ENCODE data around the gene SAYSD1. TPM values are rescaled to one million over a fixed set of nuclear protein-coding genes. Genes with fewer than 3 reads are reported as not detected.

Gene SAYSD1
- total and polyA plus RNA-seq, 9 of the 15 experiments (the other 6 are each of a cell fraction or from before 2014, with no cell fraction given) = 3.5 to 19.1 (median 12.4) TPM

GRCh38 chr6:39084506-39084905 is 30.5 kb downstream of the SAYSD1 start (continued):
- TF ChIP-seq, protein P1, sequence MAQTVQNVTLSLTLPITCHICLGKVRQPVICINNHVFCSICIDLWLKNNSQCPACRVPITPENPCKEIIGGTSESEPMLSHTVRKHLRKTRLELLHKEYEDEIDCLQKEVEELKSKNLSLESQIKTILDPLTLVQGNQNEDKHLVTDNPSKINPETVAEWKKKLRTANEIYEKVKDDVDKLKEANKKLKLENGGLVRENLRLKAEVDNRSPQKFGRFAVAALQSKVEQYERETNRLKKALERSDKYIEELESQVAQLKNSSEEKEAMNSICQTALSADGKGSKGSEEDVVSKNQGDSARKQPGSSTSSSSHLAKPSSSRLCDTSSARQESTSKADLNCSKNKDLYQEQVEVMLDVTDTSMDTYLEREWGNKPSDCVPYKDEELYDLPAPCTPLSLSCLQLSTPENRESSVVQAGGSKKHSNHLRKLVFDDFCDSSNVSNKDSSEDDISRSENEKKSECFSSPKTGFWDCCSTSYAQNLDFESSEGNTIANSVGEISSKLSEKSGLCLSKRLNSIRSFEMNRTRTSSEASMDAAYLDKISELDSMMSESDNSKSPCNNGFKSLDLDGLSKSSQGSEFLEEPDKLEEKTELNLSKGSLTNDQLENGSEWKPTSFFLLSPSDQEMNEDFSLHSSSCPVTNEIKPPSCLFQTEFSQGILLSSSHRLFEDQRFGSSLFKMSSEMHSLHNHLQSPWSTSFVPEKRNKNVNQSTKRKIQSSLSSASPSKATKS (CRISPR knock-in tag; IDR thresholded peaks at IDR 0.05) = no peak
- TF ChIP-seq BCOR (IDR thresholded peaks at IDR 0.05) (no peak), KAT7 (CRISPR knock-in tag; IDR thresholded peaks at IDR 0.05; ENCODE audit: borderline replicate concordance) (no peak)

- WGBS (ENCODE audit: insufficient coverage, low coverage, missing lambda C conversion rate) = 0% methylated on average over 2 of the region's 2 CpGs
- Histone ChIP-seq H3K79me2 (ENCODE audit: control insufficient read depth, insufficient read depth, low read length) (no peaks in the 10 kb centered on the region), H3K27me3 (ENCODE audit: control insufficient read depth in 2 of 2, insufficient read depth in 2 of 2, low read length in 2 of 2) (peaks cover 25 to 76% of the 10 kb centered on the region in 2 experiments; a peak in 4 of 5 replicates), H3K4me3 (no peak overlapping the region), H3K9me1 (ENCODE audit: control insufficient read depth, insufficient read depth, low read length) (no peaks in the 10 kb centered on the region), H3K4me2 (ENCODE audit: insufficient read depth, low read length) (no peak overlapping the region), H2AFZ (ENCODE audit: low read depth, low read length) (no peak overlapping the region), H3K9ac (ENCODE audit: insufficient read depth in 1 of 2, low read depth in 2 of 2, low read length in 2 of 2) (no peak overlapping the region), H4K20me1 (replicated peaks; ENCODE audit: control insufficient read depth, insufficient read depth, low read length) (peaks cover 17% of the 10 kb centered on the region), H3K36me3 (ENCODE audit: control insufficient read depth, insufficient read depth, low read length) (no peaks in the 10 kb centered on the region), H3K9me3 (replicated peaks; ENCODE audit: control insufficient read depth, insufficient read depth, low read depth, low read length) (no peaks in the 10 kb centered on the region), H3K27ac (ENCODE audit: extremely low read depth, low read depth, low read length) (no peak overlapping the region), H3K4me1 (replicated peaks in 1 of 2; ENCODE audit: control insufficient read depth in 2 of 2, insufficient read depth in 2 of 2, low read length in 2 of 2) (no peaks in the 10 kb centered on the region)
- FAIRE-seq (no peak), DNase-seq (ENCODE audit: extremely low read depth in 1 of 4, low spot score in 3 of 4) (no peak), ATAC-seq (no peak)
- in situ Hi-C loops (cut with MboI) (no loop called here), intact Hi-C loops (cut with micrococcal nuclease) (no loop called here)
- TF ChIP-seq TFAM (CRISPR knock-in tag; conservative IDR thresholded peaks at IDR 0.05) (no peak), RFX1 (IDR thresholded peaks at IDR 0.05) (peak; percentile 43), XRCC3 (IDR thresholded peaks at IDR 0.05) (no peak), ATF1 (CRISPR knock-in tag; IDR thresholded peaks at IDR 0.05) (no peak), ATF1 (tag; IDR thresholded peaks at IDR 0.05) (no peak), MYC (IDR thresholded peaks at IDR 0.05; ENCODE audit: low read depth, low read length) (no peak), MYC (CRISPR knock-in tag; IDR thresholded peaks at IDR 0.05; ENCODE audit: borderline replicate concordance, low read depth) (no peak), ZNF780A (CRISPR knock-in tag; IDR thresholded peaks at IDR 0.05) (no peak)
- TF ChIP-seq, protein P2, sequence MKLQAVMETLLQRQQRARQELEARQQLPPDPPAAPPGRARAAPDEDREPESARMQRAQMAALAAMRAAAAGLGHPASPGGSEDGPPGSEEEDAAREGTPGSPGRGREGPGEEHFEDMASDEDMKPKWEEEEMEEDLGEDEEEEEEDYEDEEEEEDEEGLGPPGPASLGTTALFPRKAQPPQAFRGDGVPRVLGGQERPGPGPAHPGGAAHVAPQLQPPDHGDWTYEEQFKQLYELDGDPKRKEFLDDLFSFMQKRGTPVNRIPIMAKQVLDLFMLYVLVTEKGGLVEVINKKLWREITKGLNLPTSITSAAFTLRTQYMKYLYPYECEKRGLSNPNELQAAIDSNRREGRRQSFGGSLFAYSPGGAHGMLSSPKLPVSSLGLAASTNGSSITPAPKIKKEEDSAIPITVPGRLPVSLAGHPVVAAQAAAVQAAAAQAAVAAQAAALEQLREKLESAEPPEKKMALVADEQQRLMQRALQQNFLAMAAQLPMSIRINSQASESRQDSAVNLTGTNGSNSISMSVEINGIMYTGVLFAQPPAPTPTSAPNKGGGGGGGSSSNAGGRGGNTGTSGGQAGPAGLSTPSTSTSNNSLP (IDR thresholded peaks at IDR 0.05; ENCODE audit: borderline replicate concordance, low read depth, low read length) = no peak
- TF ChIP-seq, protein P3, sequence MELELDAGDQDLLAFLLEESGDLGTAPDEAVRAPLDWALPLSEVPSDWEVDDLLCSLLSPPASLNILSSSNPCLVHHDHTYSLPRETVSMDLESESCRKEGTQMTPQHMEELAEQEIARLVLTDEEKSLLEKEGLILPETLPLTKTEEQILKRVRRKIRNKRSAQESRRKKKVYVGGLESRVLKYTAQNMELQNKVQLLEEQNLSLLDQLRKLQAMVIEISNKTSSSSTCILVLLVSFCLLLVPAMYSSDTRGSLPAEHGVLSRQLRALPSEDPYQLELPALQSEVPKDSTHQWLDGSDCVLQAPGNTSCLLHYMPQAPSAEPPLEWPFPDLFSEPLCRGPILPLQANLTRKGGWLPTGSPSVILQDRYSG (tag; conservative IDR thresholded peaks at IDR 0.05; ENCODE audit: low read depth) = no peak
- no TSS peak for BruUV-seq (replicated peaks)
- CTCF ChIA-PET (ENCODE audit: low intra/inter-chr PET ratio) = no interaction called here
- POLR2A ChIA-PET = interaction anchor here (1.4 kb wide), 1 partner anchor 10 kb away, joined by 5 read pairs; no protein-coding TSS in a partner anchor
Measured at GRCh38 chr6:39083231-39083634, 31.8 kb downstream of the SAYSD1 start.
